Erythroblast (primary cell): ENCODE measurements around the gene RIMBP2.

Experiments
- GATA1 ChIP-seq: IDR thresholded peaks from 2 replicates; pipeline ENCODE4 v1.6.1; 2011; ENCODE audit warnings: low read depth, mild to moderate bottlenecking, control low read depth, low read length, moderate library complexity
- POLR2A ChIP-seq: IDR thresholded peaks from 2 replicates; pipeline ENCODE4 v1.6.1; 2011; ENCODE audit warnings: mild to moderate bottlenecking, low read length

- no peak for TF ChIP-seq POLR2A
- no peak for TF ChIP-seq GATA1
Measured at GRCh38 chr12:130522244-130522834, 193.8 kb downstream of the RIMBP2 start.
